Measurements from ENCODE around the gene AMY1C. TPM values are rescaled to one million over a fixed set of nuclear protein-coding genes. Genes with fewer than 3 reads are reported as not detected.
"Not testable (repeated sequence)": the region's sequence is repeated elsewhere in the genome, so short reads cannot be mapped to it uniquely, and the experiment has no call there.

The AMY1C gene
- not detected for polyA plus RNA-seq (2013, experiment 1 of 2; ENCODE audit: insufficient read length)
- polyA plus RNA-seq (2013, experiment 2 of 2; ENCODE audit: insufficient read length): not detected

DNA sequence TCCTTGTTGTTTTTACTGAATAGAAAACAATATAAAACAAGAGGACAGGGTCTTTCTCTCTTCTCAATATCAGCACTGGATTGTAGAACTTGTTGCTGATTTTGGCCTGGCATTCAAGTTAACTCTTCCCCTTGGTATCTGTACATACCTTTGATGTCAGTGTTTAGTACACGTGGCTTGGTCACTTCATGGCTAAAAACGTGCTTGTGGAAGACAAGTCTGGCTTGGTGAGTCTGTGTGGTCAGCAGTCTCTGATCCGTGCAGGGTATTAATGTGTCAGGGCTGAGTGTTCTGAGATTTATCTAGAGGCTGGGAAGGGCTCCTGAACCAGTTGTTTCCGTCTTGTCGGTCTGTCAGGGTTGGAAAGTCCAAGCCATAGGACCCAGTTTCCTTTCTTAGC lies at the start of gene AMY1C:
TSS of gene AMY1C (plus strand) at position 301 of the 400 bp plus-strand sequence. CDS start 572 bp downstream, outside the sequence.
- not testable (repeated sequence) for DNase-seq

- not testable (repeated sequence) for DNase-seq
Observed at GRCh38 chr1:103700669-103701068, 49.0 kb upstream of the AMY1C start.

GRCh38 chr1:103701256-103701655 lies 48.4 kb upstream of the AMY1C start:
- not testable (repeated sequence) for DNase-seq

DNA sequence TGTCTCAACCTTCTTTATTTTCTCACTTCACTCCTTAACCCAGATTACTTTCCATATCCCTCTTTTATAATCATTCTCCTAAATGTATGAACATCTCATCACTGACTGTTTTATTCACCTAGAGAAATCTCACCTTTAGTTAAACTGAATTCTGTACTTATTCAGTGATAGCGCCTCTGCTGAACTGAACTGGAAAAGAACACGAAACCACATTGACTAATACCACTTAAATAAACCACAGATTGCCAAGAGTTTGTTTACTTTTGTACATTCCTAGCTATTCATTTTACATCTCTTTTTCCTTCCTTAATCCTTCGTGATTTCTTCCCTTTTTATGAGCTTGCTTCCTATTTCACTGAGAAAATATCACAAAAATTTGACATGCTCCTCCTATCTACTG lies 42.0 kb upstream of the AMY1C start:
- not testable (repeated sequence) for DNase-seq

- DNase-seq: not testable (repeated sequence)
Observed at GRCh38 chr1:103710381-103710780, 39.3 kb upstream of the AMY1C start.

DNA sequence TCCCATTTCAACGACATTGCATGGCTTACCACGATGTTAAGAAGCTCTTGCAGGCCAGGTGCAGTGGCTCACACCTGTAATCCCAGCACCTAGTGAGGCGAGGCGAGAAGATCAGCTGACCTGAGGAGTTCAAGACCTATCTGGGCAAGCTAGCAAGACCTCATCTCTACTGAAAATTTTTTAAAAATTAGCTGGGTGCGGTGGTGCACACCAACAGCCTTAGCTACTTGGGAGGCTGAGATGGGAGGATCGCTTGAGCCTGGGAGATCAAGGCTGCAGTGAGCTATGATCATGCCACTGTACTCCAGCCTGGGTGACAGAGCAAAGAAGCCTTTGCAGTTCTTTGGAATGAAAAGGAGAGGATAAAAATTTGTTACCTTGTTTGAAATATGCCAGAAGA lies 32.3 kb upstream of the AMY1C start:
- DNase-seq: not testable (repeated sequence)

DNA sequence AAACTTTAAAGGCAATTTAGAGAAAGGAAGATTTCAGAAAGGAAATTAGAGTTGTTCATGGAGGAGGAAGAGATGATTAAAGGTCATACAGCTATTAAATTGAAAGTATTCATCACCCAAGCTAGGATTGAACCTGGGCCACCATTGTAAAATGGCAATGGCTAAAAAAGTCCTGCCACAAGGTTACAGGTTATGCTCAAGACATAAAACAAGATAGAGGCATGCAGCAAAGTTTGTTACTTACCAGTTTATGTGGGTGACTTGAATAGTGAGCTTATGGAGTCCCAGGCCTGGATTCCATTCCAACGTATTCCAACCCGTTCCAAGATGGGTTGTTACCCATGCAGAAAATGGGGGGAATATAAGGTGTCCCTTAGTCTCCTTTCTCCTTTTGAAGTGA lies 28.2 kb upstream of the AMY1C start:
- DNase-seq: not testable (repeated sequence)

DNA sequence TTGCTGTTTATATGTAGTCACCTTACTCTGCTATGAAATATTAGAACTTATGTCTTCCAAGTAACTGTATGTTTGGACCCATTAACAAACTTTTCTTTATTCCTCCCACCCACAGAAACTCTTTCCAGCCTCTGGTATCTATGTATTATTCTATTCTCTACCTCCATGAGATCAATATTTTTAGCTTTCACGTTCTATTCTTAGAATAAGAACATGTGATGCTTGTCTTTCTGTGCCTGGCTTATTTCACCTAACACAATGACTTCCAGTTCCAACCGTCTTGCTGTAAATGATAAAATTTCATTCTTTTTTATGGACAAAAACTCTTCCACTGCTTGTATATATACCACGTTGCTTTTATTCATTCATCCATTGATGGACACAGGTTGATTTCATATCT lies 14.4 kb upstream of the AMY1C start:
- not testable (repeated sequence) for DNase-seq

DNA sequence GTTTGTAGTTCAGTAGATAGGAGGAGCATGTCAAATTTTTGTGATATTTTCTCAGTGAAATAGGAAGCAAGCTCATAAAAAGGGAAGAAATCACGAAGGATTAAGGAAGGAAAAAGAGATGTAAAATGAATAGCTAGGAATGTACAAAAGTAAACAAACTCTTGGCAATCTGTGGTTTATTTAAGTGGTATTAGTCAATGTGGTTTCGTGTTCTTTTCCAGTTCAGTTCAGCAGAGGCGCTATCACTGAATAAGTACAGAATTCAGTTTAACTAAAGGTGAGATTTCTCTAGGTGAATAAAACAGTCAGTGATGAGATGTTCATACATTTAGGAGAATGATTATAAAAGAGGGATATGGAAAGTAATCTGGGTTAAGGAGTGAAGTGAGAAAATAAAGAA lies 11.7 kb upstream of the AMY1C start:
- DNase-seq: not testable (repeated sequence)

DNA sequence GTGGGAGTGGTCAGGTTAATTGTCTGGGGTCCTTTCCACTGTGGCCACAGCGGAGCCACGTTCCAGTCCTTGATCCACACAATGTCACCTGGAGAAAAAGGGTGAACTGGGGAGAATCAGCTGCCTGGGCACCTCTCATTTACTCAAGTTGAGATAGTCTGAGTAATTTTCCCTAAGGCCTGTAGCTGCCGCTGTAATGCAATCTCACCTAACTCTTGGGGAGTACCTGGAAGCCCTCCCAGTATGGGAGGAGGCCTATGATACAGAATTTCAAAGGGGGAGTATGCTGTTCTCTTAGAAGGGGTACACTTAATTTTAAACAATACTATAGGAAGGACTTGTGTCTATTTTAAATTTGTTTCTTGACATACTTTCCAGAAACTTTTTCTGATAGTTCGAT lies 5.2 kb upstream of the AMY1C start:
- DNase-seq: not testable (repeated sequence)

- DNase-seq: not testable (repeated sequence)
Observed at GRCh38 chr1:103745040-103745439, 4.7 kb upstream of the AMY1C start.

DNA sequence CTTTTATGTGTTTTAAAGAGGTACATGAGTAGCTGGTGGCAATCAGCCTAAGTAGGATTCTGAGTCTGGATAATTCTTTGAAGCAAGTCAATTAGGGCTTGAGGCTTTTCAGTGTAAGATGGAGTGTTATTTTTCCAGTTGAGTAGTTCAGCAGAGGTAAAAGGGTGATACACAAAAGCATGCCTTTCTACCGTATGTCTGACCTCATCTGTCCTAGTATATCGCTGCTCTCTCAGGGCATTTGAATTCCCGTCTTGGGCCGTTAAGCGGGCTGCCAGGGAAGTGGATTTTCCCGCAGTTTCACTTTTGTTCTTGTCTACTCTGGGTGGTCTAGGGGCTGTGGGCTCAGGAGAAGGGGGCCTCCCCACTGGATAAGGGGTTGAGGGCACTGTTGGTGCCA lies 1.4 kb upstream of the AMY1C start:
- not testable (repeated sequence) for DNase-seq

DNA sequence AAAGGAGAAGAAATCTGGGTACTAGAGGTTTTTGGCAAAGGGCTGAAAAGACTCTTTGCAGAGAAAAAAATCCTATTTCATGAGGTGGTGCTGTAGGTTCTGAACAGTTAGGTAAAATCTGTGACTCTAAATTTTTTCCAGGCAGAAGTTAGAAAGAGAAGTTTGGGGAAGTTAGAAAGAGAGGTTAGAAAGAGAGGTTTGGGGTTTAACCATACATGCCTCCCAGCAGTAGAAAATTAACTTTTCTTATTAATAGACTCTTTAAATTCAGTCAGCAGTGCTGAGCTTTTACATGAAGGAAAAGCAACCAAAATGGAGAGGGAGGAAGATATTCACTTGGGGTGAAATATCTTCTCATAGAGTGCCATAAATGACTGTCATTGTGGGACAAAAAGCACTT lies 12.2 kb downstream of the AMY1C start:
- DNase-seq: no peak

GRCh38 chr1:103779932-103780331 lies 30.2 kb downstream of the AMY1C start:
- no peak for DNase-seq

DNA sequence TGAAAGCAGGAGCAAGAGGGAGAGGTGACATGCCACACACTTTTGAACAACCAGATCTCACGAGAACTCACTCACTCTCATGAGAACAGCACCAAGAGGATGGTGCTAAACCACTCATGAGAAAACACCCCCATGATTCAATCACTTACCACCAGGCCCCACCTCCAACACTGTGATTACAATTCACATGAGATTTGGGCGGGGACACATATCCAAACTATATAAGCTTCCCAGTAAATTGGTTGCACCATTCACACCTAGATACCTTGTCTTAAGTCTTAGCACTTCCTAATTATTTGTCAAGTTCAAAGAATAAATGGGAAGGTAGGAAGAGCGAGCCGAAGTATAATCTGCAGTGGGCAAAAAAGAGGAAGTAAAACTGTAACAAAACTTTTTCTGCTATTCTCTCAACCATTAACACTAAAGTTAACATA lies 34.3 kb downstream of the AMY1C start:
- no peak for DNase-seq

GRCh38 chr1:103788377-103788776 lies 38.7 kb downstream of the AMY1C start:
- peak; percentile 30 for DNase-seq

DNA sequence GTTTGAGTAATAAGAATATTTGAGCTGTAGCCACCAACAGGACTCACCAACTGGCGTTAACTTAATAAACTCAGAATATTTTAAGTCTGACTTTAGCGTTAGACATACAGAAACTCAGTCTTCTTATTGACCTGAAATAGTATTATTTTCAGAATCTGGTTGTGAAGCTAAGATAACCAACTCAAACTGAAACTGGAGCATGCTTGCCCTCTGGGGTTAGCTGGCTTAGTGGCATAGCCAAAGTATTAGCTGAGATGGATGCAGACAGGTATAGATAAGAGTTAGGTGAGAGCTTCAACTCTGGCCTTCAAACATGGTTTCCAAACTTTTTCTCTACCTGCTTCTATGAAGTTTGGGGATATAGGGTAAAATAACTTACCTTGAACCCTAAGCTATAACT lies 40.5 kb downstream of the AMY1C start:
- DNase-seq: no peak
